MM.1S (cell line): Measurements from ENCODE around the gene SAGE1.

Source experiments
- CTCF ChIP-seq: fragments of 300-600 bp; sonication (generic); IDR thresholded peaks from 2 replicates; pipeline ENCODE4 v1.5.1; 2016; ENCODE audit warnings: antibody characterized with exemption, low read length, mixed read lengths
- EZH2 ChIP-seq: fragments of 300-600 bp; sonication (generic); optimal IDR thresholded peaks from 2 replicates; pipeline ENCODE3; 2017; ENCODE audit warnings: low read depth, mild to moderate bottlenecking, antibody characterized with exemption, low read length, mixed read lengths

- no peak for TF ChIP-seq CTCF
- TF ChIP-seq EZH2, result no peak
Measured at GRCh38 chrX:135951291-135951690, 57.8 kb downstream of the SAGE1 start.
